HG03097 (cell line): Measurements from ENCODE around the gene ID3.
"Not testable (repeated sequence)": the region's sequence is repeated elsewhere in the genome, so short reads cannot be mapped to it uniquely, and the experiment has no call there.

Source experiments
- ATAC-seq: cut with Tn5 transposase; IDR thresholded peaks from one replicate; pipeline ENCODE4 v1.9.1; 2021; ENCODE audit not compliant: unreplicated experiment, low FRiP score

Gene ID3

GRCh38 chr1:23554481-23555269, 4.6 kb downstream of the ID3 start:
- ATAC-seq = peak; percentile 36

DNA sequence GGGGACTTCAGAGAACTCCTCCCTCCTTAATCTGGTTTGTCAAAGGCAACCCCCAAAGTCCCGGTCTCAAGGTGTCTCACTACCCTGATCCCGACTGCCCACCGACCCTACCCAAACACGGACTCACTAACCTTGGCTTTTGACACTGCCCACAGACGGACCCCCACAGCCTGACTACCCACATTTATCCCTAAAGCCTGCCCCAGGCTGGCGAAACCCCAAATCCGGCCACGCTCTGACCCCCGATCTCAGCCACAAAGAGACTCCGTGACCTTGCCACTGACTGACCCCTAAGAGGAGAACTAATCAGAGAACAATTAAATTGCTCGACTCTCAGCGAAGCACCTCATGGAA, 5.2 kb downstream of the ID3 start:
- no peak for ATAC-seq

DNA sequence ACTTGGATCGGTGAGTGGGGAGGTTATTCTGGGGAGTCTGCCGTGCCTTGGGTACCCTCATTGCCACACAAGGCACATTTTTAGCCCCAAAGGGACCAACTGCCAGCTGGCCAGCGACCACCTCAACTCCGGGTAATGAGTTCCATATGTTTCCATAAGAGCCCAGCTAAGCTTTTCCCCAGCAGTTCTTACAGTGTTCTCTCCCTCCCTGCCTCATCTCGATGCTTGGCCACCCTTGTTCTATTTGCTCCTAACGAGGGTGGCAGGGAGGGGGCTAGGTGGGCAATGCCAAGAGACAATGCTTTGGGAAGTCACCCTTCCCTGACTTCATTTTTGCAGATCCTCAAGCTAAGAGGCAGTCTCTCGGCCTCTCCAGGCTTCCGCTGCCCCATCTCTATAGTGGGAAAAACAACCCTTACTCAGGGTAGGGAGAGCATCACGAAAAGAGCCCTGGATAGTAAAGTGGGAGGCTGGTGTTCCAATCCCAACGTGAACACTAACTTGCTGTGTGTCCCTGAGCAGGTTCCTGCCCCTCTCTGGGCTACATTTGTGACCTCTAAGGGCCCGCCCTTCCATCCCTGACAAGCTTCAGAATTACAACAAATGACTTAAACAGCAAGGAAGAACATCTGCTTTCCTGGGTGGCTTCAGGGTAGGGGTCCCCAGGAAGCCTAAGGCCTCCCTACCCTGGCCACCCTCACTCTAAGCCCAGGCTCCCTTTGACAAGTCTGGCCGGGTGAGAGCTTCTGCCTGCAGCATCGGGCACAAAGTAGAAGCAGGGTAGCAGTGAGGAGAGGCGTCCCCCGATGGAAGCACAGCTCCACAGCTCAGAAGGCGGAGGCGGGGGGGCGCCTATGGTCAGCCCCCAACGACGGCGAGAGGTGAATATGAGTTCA, 5.8 kb downstream of the ID3 start:
- no peak for ATAC-seq

GRCh38 chr1:23551849-23552248, 7.5 kb downstream of the ID3 start:
- ATAC-seq = no peak

- ATAC-seq = no peak
These were observed 10.6 kb downstream of the ID3 start for GRCh38 chr1:23548704-23549143.

GRCh38 chr1:23546897-23547584, 12.3 kb downstream of the ID3 start:
- no peak for ATAC-seq

DNA sequence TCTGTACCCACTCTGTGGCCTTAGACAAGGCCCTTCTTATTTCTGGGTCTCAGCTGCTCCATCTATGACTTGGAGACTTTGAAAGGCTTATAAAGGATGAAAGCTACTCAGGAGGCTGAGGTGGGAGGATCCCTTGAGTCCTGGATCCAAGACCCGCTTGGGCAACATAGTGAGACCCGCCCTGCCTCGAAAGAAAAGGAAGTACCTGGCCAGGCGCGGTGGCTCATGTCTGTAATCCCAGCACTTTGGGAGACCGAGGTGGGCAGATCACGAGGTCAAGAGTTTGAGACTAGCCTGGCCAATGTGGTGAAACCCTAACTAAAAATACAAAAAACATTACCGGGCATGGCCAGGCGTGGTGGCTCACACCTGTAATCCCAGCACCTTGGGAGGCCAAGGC, 13.4 kb downstream of the ID3 start:
- ATAC-seq = no peak

DNA sequence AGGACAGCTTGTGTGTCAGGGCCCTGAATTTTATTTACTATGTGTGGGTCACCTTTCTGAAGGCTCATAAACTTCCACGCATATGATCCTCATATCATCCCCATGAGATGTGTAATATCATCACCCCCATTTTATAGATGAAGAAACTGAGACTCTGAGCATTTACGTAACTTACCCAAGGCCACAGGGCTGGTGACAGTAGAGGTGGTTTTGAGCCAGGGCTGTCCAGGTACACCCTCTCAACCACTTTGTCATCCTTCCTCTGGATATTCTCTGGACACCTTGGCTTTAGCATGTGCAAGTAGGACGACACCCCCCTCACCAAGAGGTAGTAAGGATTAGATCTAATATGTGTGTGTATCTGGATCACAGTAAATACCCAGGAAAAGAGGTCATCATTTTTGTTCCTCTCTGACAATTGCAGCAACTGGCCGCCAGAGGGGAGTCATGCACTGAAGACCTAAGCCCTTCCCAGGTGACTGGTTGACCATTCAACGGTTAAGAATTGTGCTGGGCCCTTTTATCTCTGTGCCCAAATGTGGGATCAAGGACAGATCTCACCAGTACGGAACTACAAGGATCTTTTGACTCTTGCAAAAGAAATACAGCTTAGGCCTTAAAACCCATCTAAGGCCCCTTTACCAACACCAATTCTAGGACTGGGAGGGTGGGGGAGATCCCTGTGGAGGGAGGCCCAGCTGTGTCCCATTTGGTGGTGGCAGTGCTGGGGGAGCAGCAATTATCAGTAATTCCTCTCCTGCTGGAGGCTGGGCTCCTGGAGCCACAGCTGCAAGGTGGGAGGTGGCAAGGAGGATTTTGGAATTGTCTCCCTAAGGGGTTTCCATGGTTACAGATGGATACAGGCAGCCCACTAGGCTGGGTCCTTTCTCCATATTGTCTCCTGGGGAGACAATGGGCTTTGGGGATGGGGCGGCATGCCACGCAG, 14.6 kb downstream of the ID3 start:
- no peak for ATAC-seq

GRCh38 chr1:23543707-23544443, 15.4 kb downstream of the ID3 start:
- no peak for ATAC-seq

DNA sequence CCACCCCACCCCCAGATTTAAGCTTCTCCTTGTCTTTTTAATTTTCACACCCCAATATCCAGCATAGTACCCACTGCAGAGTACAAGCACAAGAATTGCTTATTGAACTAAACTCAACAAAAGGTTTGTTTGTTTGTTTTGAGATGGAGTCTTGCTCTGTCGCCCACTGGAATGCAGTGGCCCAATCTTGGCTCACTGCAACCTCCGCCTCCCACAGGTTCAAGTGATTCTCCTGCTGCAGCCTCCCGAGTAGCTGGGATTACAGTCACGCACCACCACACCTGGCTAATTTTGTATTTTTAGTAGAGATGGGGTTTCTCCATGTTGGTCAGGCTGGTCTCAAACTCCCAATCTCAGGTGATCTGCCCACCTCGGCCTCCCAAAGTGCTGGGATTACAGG, 16.4 kb downstream of the ID3 start:
- ATAC-seq = not testable (repeated sequence)

DNA sequence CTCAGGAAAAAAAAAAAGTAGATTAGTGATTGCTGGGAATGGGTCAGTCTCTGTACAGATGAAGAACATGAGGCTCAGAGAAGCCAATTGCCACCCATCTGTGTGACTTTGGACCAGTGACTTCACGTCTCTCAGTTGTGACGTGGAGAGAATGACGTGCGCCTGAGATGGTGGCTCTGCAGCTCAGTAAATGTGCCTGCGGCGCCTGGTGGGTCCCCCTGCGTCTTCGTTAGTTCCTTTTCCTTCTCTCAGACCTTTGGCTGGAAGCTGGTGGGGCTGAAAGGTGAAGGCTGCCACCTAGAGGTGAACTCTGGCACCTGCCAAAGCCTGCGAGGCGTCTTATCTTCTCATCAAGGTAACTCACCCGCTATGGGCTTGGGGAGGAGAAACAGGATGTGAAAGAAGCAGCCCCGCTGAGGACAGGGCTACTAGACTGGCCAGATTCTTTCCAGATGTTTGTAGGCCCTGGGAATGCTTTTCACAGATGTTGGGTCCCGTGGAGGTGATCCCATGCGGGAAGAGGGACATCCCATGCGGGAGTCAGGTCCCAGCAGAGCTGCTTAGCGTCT, 19.5 kb downstream of the ID3 start:
- peak; percentile 68 for ATAC-seq

DNA sequence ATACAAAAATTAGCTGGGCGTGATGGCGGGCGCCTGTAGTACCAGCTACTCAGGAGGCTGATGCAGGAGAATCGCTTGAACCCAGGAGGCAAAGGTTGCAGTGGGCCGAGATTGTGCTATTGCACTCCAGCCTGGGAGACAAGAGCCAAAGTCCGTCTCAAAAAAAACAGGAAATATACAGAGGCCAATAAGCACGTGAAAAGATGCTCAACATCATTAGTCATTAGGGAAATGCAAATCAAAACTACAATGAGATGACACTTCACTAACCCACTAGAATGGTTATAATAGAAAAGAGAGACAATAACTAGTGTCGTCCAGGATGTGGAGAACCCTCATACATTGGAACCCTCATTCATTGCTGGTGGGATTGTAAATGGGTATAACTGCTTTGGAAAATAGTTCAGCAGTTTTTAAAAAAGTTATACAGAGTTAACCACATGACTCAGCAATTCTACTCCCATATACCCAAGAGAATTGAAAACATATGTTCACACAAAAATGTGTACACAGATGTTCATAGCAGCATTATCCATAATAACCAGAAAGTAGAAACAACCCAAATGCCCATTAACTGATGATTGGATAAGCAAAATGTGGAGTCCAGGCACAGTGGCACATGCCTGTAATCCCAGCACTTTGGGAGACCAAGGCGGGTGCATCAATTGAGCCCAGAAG, 21.9 kb downstream of the ID3 start:
- ATAC-seq = no peak

GRCh38 chr1:23533246-23534023, 25.9 kb downstream of the ID3 start:
- ATAC-seq = no peak

- no peak for ATAC-seq
These were observed 27.7 kb downstream of the ID3 start for GRCh38 chr1:23531562-23532094.

DNA sequence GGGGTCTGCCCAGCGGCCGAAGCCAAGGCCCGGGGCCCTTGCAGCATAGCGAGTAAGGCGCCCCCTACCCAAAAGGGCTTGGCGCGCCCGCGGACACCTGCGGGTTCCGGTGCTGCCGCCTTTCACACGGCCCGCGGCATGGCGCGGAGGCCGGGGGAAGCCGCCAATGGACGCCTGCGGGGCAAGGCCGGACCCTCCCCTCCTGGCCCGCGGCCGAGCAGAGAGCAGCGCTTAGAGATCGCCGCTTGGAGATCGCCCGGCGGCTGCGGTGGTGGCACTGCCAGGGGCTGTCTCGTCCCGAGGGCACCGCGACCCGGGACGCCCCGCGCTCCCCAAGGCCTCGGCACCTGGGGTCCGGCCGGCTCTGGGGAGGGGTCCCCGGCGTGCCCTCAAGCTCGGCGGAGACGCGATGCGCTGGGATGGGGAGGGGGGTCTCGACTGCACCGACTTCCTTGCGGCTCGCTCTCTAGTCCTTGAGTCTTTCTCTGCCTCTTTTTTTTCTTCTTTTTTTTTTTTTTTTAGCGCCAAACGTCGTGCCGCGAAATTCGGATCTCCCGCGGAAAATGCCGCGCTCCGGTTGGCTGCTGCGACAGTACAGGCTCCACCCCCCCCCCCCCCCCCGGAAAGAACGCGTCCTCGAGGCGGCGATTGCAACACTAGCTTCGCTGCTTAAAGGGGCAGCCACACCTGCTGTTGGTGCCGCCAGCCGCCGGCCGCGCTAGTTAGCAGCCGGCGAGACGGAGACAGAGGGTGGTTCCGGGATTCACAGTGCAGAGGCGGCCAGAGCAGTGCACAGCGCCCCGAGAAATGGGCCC, 28.3 kb downstream of the ID3 start, which contains the start of gene E2F2:
E2F2 (minus strand) TSS at position 487 of the 815 bp plus-strand sequence; CDS start at position 47, 440 bp downstream.
- ATAC-seq = peak; percentile 36

- no peak for ATAC-seq
These were observed 29.1 kb downstream of the ID3 start for GRCh38 chr1:23530087-23530746.
